ENCODE measurements around the gene DOK1.

GRCh38 chr2:74526649-74527230 lies 27.8 kb upstream of the DOK1 start:
- no peak for TF ChIP-seq CTCF (IDR thresholded peaks at IDR 0.05; ENCODE audit: low read length)
- no peak for TF ChIP-seq EZH2 (IDR thresholded peaks at IDR 0.05; ENCODE audit: borderline replicate concordance, low read length)

Data from OCI-LY1 (cell line).